ENCODE measurements around the gene XRCC1. TPM values are rescaled to one million over a fixed set of nuclear protein-coding genes. Genes with fewer than 3 reads are reported as not detected.

Gene XRCC1, protein sequence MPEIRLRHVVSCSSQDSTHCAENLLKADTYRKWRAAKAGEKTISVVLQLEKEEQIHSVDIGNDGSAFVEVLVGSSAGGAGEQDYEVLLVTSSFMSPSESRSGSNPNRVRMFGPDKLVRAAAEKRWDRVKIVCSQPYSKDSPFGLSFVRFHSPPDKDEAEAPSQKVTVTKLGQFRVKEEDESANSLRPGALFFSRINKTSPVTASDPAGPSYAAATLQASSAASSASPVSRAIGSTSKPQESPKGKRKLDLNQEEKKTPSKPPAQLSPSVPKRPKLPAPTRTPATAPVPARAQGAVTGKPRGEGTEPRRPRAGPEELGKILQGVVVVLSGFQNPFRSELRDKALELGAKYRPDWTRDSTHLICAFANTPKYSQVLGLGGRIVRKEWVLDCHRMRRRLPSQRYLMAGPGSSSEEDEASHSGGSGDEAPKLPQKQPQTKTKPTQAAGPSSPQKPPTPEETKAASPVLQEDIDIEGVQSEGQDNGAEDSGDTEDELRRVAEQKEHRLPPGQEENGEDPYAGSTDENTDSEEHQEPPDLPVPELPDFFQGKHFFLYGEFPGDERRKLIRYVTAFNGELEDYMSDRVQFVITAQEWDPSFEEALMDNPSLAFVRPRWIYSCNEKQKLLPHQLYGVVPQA
- total RNA-seq = 10 to 100 TPM; 18.3 to 35.4 (median 25.2) TPM

DNA sequence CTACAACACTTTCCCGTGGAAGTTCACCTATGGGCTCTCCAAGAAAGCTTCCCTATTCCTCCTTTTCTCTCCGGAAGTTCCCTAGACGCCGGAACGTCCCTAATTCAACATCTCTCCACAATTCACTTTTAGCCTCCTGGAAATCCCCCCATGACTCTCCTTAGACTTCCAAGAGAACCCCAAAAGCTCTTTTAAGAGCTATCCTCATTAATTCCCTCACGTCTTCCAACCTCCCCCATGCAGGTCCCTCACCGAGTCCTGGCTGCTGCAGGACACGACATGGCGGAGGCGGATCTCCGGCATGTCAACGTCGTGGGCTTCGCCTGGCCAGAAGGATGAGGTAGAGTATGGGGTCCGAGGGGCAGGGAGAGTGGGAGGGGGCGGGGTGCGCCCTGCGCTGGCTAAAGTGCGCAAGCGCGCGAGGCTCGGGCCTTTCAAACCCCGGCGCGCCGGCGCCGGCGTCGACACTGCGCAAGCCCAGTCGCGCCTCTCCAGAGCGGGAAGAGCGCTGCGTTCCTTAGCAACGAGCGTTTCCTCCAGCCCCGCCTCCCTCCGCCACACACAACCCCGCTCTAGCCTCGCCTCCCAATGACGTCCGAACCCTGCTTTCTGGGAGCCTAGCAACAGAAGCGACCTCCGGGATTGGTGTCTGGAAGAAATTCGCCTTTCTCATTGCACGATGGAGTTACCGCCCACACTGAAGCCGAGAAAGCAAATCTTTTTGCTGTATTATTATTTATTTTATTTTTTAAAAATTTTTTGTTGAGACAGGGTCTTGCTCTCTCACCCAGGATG, at the start of gene XRCC1, which contains the start of gene PINLYP:
Gene XRCC1, minus strand, starts transcription at position 372 of the 795 bp plus-strand sequence. Its CDS starts 69 bp downstream, at position 303.
Gene PINLYP, plus strand, starts transcription at position 646 of the 795 bp plus-strand sequence. CDS start 1,391 bp downstream, outside the sequence.
- peak; percentile 98 for DNase-seq (ENCODE audit: low spot score in 2 of 2)
- TF ChIP-seq POLR2A (IDR thresholded peaks at IDR 0.05) (peak in 1 of 2 donors; percentile 28), EP300 (IDR thresholded peaks at IDR 0.05) (no peak), POLR2AphosphoS5 (IDR thresholded peaks at IDR 0.05) (no peak)
- TF ChIP-seq, protein P1, sequence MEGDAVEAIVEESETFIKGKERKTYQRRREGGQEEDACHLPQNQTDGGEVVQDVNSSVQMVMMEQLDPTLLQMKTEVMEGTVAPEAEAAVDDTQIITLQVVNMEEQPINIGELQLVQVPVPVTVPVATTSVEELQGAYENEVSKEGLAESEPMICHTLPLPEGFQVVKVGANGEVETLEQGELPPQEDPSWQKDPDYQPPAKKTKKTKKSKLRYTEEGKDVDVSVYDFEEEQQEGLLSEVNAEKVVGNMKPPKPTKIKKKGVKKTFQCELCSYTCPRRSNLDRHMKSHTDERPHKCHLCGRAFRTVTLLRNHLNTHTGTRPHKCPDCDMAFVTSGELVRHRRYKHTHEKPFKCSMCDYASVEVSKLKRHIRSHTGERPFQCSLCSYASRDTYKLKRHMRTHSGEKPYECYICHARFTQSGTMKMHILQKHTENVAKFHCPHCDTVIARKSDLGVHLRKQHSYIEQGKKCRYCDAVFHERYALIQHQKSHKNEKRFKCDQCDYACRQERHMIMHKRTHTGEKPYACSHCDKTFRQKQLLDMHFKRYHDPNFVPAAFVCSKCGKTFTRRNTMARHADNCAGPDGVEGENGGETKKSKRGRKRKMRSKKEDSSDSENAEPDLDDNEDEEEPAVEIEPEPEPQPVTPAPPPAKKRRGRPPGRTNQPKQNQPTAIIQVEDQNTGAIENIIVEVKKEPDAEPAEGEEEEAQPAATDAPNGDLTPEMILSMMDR (IDR thresholded peaks at IDR 0.05) = no peak
- peaks cover 22% of the 10 kb centered on the region for H3K4me1 ChIP-seq
- H3K4me3 ChIP-seq = peak within 1 kb of the TSS; percentile 88
- H3K27ac ChIP-seq = peak within 1 kb of the TSS; percentile 80
- peaks cover 9% of the 10 kb centered on the region for H3K36me3 ChIP-seq
- WGBS = 0% methylated on average over 27 of the region's 51 CpGs
- no peaks in the 10 kb centered on the region for H3K27me3 ChIP-seq
- H3K9me3 ChIP-seq = no peaks in the 10 kb centered on the region

DNA sequence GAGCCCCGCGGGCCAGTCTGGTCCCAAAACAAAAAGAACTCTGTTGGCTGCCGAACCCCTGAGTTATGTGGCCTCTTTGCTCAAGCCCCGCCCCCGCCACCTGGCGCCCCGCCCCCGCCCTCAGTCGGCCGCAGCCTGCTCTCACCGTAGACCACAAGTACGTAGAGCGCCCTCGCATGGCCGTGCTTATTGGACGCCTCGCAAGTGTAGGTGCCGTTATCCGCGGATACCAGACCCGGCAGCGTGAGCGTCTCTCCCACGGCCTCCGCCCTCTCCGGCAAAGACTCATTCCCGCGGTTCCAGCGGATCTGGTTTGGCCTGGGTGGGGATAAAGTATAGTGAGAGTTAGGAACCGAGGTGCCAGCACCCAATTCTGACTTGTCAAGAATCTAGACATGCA, 49.6 kb upstream of the XRCC1 start:
- H3K9me3 ChIP-seq = no peaks in the 10 kb centered on the region
- no peak overlapping the region for H3K4me3 ChIP-seq
- H3K4me1 ChIP-seq = peaks cover 25% of the 10 kb centered on the region
- no peak overlapping the region for H3K27ac ChIP-seq
- H3K36me3 ChIP-seq = no peaks in the 10 kb centered on the region
- 11% methylated on average over 14 of the region's 30 CpGs for WGBS
- H3K27me3 ChIP-seq = no peaks in the 10 kb centered on the region
- TF ChIP-seq POLR2AphosphoS5 (IDR thresholded peaks at IDR 0.05) (no peak), EP300 (IDR thresholded peaks at IDR 0.05) (no peak), POLR2A (IDR thresholded peaks at IDR 0.05) (no peak)
- TF ChIP-seq, protein P1 (IDR thresholded peaks at IDR 0.05) = peak in 1 of 2 donors; percentile 38
- DNase-seq (ENCODE audit: low spot score in 2 of 2) = peak in 1 of 2 donors; percentile 85

DNA sequence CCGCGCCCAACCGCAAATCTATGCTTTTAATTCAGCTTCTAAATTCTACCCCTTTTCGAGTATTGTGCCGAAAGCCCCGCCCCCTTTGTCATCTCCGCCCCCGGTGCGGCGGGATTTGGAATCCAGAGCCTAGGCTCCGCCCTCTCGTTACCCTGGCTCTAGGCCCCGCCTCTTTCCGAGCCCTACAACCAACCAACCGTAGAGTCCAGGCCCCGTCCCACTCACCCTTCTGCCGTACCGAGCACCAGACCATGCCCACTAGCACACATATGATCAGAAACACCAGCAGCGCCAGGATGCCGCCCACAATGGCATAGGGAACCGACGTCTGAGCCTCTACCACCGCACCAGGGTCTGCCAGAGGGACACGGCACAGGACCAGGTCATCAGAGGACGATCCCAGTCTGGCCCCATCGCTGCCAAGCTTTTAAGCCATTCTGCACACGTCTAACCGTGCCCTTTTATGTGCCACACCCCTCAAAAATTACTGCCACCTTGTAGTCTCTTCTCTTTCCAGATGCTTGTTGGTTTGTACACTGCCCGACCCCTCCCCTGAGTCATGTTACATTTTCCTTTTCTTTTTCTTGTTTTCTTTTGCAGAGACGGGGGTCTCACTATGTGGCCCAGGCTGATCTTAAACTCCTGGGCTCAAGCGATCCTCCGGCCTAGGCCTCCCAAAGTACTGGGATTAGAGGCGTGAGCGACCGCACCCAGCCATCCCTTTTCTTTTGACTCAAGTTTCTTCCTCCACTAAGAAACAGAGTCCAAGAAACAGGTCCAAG, 48.8 kb upstream of the XRCC1 start:
- H3K27me3 ChIP-seq = no peaks in the 10 kb centered on the region
- TF ChIP-seq EP300 (IDR thresholded peaks at IDR 0.05) (no peak), POLR2AphosphoS5 (IDR thresholded peaks at IDR 0.05) (no peak), POLR2A (IDR thresholded peaks at IDR 0.05) (no peak)
- TF ChIP-seq, protein P1 (IDR thresholded peaks at IDR 0.05) = no peak
- peaks cover 27% of the 10 kb centered on the region for H3K4me1 ChIP-seq
- no peak for DNase-seq (ENCODE audit: low spot score in 2 of 2)
- 70% methylated on average over 35 of the region's 35 CpGs for WGBS
- H3K36me3 ChIP-seq = no peaks in the 10 kb centered on the region
- no peak overlapping the region for H3K4me3 ChIP-seq
- no peak overlapping the region for H3K27ac ChIP-seq
- no peaks in the 10 kb centered on the region for H3K9me3 ChIP-seq

DNA sequence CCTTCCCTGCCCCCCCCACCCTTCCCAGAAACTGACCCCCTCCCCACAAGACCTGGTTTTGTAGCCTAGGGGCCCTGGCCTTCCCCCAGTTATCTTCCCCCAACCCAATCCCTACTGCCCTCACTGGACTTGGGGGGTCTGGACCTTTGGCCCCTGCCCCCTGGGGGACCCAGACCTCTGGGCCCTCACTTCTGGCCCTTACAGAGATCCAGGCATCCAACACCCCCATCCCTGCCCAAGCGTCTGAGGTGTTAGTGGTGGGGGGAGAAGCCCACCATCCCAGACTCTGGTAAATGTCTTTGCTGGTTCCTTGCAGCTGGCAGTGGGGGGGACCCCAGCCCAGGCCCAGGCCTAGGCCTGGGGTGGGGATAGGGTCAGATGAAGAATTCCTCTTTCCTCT, 47.6 kb upstream of the XRCC1 start:
- no peak for DNase-seq (ENCODE audit: low spot score in 2 of 2)
- Histone ChIP-seq H3K27ac (no peak overlapping the region), H3K27me3 (no peaks in the 10 kb centered on the region), H3K4me3 (no peak overlapping the region), H3K9me3 (no peaks in the 10 kb centered on the region), H3K4me1 (peaks cover 36% of the 10 kb centered on the region), H3K36me3 (no peaks in the 10 kb centered on the region)
- TF ChIP-seq, protein P1 (IDR thresholded peaks at IDR 0.05) = no peak
- TF ChIP-seq POLR2A (IDR thresholded peaks at IDR 0.05) = no peak
- TF ChIP-seq POLR2AphosphoS5 (IDR thresholded peaks at IDR 0.05) = no peak
- TF ChIP-seq EP300 (IDR thresholded peaks at IDR 0.05) = no peak
- WGBS = 100% methylated on average over 1 of the region's 1 CpG
